ENCODE results near the gene GPR35. TPM values are rescaled to one million over a fixed set of nuclear protein-coding genes. Genes with fewer than 3 reads are reported as not detected.

Gene GPR35
- total RNA-seq, 1 donor from 2014 or later, result 4.7 TPM

DNA sequence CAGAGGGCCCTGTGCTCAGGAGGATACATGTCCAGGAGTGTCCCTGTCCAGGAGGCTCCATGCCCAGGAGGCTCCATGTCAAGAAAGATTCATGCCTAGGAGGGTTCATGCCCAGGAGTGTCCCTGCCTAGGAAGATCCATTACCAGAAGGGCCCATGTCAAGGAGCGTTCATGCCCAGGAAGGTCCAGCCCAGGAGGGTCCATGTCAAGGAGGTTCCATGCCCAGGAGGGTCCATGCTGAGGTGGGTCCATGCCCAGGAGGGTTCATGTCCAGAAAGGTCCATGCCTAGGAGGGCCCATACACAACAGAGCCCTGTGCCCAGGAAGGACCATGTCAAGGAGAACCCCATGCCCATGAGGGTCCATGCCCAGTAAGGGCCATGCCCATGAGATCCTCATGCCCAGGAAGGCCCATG, 7.0 kb downstream of the GPR35 start:
- DNase-seq, result no peak
- Histone ChIP-seq H3K27ac (no peak overlapping the region), H3K4me1 (peaks cover under 1% of the 10 kb centered on the region), H3K36me3 (no peaks in the 10 kb centered on the region), H3K9me3 (peaks cover 4% of the 10 kb centered on the region), H3K4me3 (no peak overlapping the region), H3K27me3 (ENCODE audit: low read depth) (no peaks in the 10 kb centered on the region)
- no peak for ATAC-seq
- intact Hi-C loops (cut with DNase I), result no loop called here
- TF ChIP-seq, protein P1, sequence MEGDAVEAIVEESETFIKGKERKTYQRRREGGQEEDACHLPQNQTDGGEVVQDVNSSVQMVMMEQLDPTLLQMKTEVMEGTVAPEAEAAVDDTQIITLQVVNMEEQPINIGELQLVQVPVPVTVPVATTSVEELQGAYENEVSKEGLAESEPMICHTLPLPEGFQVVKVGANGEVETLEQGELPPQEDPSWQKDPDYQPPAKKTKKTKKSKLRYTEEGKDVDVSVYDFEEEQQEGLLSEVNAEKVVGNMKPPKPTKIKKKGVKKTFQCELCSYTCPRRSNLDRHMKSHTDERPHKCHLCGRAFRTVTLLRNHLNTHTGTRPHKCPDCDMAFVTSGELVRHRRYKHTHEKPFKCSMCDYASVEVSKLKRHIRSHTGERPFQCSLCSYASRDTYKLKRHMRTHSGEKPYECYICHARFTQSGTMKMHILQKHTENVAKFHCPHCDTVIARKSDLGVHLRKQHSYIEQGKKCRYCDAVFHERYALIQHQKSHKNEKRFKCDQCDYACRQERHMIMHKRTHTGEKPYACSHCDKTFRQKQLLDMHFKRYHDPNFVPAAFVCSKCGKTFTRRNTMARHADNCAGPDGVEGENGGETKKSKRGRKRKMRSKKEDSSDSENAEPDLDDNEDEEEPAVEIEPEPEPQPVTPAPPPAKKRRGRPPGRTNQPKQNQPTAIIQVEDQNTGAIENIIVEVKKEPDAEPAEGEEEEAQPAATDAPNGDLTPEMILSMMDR (IDR thresholded peaks at IDR 0.05), result no peak

DNA sequence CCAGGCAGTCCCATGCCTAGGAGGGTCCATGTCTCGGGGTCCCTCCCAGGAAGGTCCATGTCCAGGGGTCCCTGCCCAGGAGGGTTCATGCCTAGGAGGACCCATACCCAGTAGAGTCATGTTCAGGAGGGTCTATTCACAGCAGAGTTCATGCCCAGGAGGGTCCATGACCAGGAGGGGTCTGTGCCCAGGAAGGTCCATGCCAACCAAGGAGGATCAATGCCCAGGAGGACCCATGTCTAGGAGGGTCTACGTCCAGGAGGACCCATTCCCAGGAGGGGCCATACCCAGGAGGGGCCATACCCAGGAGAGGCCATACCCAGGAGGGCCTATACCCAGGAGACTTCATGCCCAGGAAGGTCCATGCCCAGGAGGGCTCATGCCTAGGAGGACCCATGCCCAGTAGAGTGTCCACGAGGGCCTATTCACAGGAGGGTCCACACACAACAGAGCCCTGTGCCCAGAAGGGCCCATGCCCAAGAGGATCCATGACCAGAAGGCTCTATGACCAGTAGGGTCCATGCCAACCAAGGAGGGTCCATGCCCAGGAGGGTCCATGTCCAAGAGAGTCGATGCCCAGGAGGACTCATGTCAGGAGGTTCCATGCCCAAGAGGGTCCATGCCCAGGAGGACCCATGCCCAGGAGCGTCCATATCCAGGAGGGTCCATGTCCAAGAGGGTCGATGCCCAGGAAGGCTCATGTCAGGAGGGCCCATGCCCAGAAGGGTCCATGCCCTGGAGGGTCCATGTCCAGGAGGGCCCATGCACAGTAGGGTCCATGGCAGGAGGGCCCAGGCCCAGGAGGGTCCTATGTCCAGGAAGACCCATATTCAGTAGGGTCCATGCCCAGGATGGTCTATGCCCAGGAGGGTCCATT, 10.1 kb downstream of the GPR35 start:
- TF ChIP-seq, protein P1 (IDR thresholded peaks at IDR 0.05), result no peak
- no peaks in the 10 kb centered on the region for H3K36me3 ChIP-seq
- peak in 1 of 2 donors; percentile 4 for ATAC-seq
- intact Hi-C loops (cut with DNase I), result no loop called here
- DNase-seq, result no peak
- no peaks in the 10 kb centered on the region for H3K27me3 ChIP-seq (ENCODE audit: low read depth)
- H3K4me1 ChIP-seq, result no peaks in the 10 kb centered on the region
- no peak overlapping the region for H3K4me3 ChIP-seq
- H3K27ac ChIP-seq, result no peak overlapping the region
- H3K9me3 ChIP-seq, result peaks cover 4% of the 10 kb centered on the region

DNA sequence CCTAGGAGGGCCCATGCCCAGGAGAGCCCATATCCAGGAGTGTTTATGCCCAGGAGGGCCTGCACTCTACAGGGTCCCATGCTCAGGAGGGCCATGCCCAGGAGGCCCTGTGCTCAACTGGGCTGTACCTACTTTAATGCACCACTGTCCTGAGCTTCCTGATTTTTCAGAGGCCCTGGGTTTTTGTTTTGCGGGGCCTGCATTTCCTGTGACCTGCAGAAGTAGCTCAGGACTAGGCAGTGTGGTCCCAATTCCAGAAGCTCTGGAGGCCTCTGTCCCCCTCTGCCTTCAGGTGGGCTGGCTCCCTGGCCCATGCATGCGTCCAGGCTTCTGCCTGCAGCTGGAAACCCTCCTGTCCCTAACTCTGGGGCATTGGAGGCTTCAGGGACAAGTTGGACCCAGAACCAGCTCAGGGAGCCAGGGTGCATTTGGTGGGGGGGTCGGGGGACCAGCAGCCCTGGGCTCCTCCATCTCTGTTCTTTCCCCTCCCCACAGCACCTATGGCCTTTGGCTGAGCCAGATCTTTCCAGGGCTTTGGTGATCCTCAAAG, 10.8 kb downstream of the GPR35 start:
- TF ChIP-seq, protein P1 (IDR thresholded peaks at IDR 0.05), result no peak
- Histone ChIP-seq H3K4me3 (no peak overlapping the region), H3K4me1 (no peaks in the 10 kb centered on the region), H3K9me3 (peaks cover 4% of the 10 kb centered on the region), H3K27me3 (ENCODE audit: low read depth) (no peaks in the 10 kb centered on the region), H3K36me3 (no peaks in the 10 kb centered on the region), H3K27ac (no peak overlapping the region)
- ATAC-seq, result peak in 1 of 2 donors; percentile 22
- no peak for DNase-seq
- intact Hi-C loops (cut with DNase I), result no loop called here

DNA sequence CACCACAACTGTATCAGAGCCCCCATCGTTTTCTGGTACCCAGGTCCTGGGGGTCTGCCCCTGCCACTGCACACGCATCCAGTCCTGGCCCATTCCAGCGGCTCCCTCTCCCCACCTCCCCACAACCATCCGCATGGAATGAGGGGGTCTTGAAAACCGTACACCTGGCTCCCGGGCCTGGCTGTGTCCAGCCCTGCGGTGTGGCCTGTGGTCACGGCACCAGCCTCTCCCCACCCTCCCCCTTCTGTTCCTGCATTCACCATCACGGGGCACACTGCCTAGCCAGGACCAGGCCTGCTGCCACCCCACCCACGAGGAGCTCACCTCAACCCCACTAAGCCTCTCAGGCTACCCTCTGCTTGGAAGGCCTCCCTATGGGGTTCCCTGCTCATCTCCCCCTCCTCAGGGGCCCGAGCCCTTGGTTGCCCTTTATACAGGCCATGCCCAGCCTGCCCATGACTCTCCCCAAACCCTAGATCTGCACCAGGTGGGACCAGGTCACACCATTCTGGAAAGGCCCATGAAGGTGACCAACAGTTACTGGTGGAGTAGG, 11.4 kb downstream of the GPR35 start:
- peaks cover 4% of the 10 kb centered on the region for H3K9me3 ChIP-seq
- H3K27me3 ChIP-seq (ENCODE audit: low read depth), result no peaks in the 10 kb centered on the region
- no peak overlapping the region for H3K27ac ChIP-seq
- no peak overlapping the region for H3K4me3 ChIP-seq
- no peak for ATAC-seq
- intact Hi-C loops (cut with DNase I), result no loop called here
- no peak for DNase-seq
- TF ChIP-seq, protein P1 (IDR thresholded peaks at IDR 0.05), result no peak
- H3K36me3 ChIP-seq, result no peaks in the 10 kb centered on the region
- H3K4me1 ChIP-seq, result no peaks in the 10 kb centered on the region

DNA sequence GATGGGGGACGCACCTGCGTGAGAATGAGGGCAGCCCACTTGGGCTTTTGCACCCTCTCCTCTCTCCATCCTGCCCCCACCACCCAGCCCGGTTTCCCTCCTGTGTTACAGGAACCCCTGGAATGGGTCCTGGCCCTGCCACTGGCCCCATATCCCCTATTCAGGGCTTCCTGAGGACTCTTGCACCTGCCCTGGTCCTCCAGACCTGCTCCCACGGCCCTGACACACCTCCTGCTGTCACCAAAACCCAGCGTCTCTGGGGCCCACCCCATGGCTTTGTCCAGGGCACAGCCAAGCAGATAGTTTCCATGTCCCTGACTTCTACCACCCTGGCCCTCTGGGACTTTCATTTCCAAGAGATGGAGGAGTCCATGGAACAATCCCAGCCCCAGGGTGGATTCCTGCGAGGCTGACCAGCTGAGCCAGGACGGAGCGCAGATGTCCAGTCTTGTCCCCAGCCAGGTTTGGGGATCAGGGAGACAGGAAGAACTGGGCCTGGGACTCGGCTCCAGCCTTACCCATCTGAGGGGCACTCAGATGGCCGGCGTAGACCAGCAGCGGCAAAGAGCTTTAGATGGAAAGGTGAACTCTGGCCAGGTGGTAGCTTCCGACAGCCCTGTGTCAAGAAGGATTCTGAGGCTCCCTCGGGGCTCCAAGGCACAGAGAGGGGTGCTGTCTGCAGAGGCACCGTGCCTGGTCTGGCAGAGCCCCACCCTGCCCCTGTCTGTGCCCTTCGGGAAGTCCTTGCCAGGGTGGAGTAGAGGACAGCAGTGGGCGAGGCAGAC, 12.0 kb downstream of the GPR35 start:
- intact Hi-C loops (cut with DNase I), result no loop called here
- TF ChIP-seq, protein P1 (IDR thresholded peaks at IDR 0.05), result no peak
- H3K4me3 ChIP-seq, result no peak overlapping the region
- no peaks in the 10 kb centered on the region for H3K27me3 ChIP-seq (ENCODE audit: low read depth)
- no peaks in the 10 kb centered on the region for H3K36me3 ChIP-seq
- H3K27ac ChIP-seq, result no peak overlapping the region
- ATAC-seq, result no peak
- DNase-seq, result no peak
- H3K9me3 ChIP-seq, result peaks cover 4% of the 10 kb centered on the region
- no peaks in the 10 kb centered on the region for H3K4me1 ChIP-seq

All from lower lobe of right lung (tissue), 2 donors.